ENCODE measurements around the gene ARHGEF28.

ARHGEF28 gene

GRCh38 chr5:73989956-73990355 lies 364.0 kb downstream of the ARHGEF28 start:
- no peak overlapping the region for H3K4me3 Mint-ChIP-seq
- DNase-seq = no peak
- no peak for ATAC-seq
- H3K9me3 Mint-ChIP-seq = peaks cover 8% of the 10 kb centered on the region
- H3K36me3 Mint-ChIP-seq (ENCODE audit: low read depth) = no peaks in the 10 kb centered on the region
- H3K27me3 Mint-ChIP-seq = peaks cover 5% of the 10 kb centered on the region
- no peak overlapping the region for H3K27ac Mint-ChIP-seq
- no peaks in the 10 kb centered on the region for H3K4me1 Mint-ChIP-seq

Measured in activated naive CD8-positive, alpha-beta T cell treated with anti-CD3 and anti-CD28 coated beads, Interleukin-2, amount 50 U/mL, for 24 hours (primary cell).